Measurements from ENCODE around the gene ZNF546.
"Not testable (repeated sequence)": the region's sequence is repeated elsewhere in the genome, so short reads cannot be mapped to it uniquely, and the experiment has no call there.

The ZNF546 gene

GRCh38 chr19:39996811-39997637 is at the start of gene ZNF546:
ZNF546 (plus strand) TSS chr19:39997060; CDS start chr19:39998327, 1,267 bp downstream.
- Mint-ChIP-seq H3K4me3 (peak within 1 kb of the TSS; percentile 97), H3K4me1 (ENCODE audit: low read depth) (peaks cover 52% of the 10 kb centered on the region), H3K27me3 (no peaks in the 10 kb centered on the region), H3K9me3 (peaks cover 20% of the 10 kb centered on the region), H3K27ac (peak within 1 kb of the TSS; percentile 96), H3K36me3 (ENCODE audit: low read depth) (peaks cover 38% of the 10 kb centered on the region)

- Mint-ChIP-seq H3K4me1 (ENCODE audit: low read depth) (peaks cover 94% of the 10 kb centered on the region), H3K27me3 (no peaks in the 10 kb centered on the region), H3K4me3 (peak overlapping the region; percentile 39), H3K36me3 (ENCODE audit: low read depth) (peaks cover 11% of the 10 kb centered on the region), H3K27ac (peak overlapping the region; percentile 88), H3K9me3 (peaks cover 3% of the 10 kb centered on the region)
Observed at GRCh38 chr19:39949026-39949747, 47.7 kb upstream of the ZNF546 start.

DNA sequence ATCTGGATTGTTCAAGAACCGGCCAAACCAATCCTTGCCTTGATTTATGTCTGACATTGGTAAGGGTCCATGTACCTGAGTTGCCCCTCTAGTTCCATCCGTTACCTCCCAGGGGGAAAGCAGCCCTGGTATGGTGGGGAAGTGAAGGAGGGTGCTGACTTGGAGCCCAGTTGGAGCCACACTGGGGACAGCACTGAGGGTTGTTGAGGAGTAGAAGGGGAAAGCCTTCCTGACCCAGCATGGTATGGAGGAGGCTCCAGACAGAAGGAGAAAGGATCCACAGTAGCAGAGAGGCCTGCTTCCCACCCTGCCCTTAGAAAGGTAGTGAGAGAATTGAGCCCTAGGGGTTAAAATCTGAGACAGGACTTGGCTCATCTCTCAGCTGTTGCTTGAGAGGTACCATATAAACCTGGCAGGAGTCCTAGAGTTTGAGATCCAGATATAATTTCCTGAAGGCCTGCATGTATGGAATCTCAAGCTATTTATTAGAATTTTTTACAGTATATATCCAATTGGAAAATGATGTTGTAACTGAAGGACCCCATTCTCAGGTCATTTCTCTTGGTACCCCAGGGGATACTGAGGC is 45.7 kb upstream of the ZNF546 start:
- no peaks in the 10 kb centered on the region for H3K27me3 Mint-ChIP-seq
- peak overlapping the region; percentile 63 for H3K4me3 Mint-ChIP-seq
- H3K4me1 Mint-ChIP-seq (ENCODE audit: low read depth) = peaks cover 87% of the 10 kb centered on the region
- peaks cover 3% of the 10 kb centered on the region for H3K9me3 Mint-ChIP-seq
- peaks cover 9% of the 10 kb centered on the region for H3K36me3 Mint-ChIP-seq (ENCODE audit: low read depth)
- H3K27ac Mint-ChIP-seq = peak overlapping the region; percentile 88

- H3K27ac Mint-ChIP-seq = peak overlapping the region; percentile 93
- peaks cover 9% of the 10 kb centered on the region for H3K36me3 Mint-ChIP-seq (ENCODE audit: low read depth)
Observed at GRCh38 chr19:39951686-39952085, 45.2 kb upstream of the ZNF546 start.

DNA sequence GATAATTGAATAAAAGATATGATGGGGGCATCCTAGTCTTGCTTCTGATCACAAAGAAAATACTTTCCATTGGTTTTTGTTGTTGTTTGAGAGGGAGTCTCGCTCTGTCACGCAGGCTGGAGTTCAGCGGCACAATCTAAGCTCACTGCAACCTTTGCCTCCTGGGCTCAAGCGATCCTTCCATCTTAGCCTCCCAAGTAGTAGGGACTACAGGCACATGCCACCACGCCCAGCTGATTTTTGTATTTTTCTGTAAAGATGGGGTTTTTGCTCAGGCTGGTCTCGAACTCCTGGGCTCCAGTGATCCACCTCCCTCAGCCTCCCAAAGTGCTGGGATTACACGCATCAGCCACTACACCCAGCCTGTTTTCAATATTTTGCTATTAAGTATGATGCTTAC is 42.9 kb upstream of the ZNF546 start:
- H3K9me3 Mint-ChIP-seq = peaks cover 3% of the 10 kb centered on the region
- peaks cover 9% of the 10 kb centered on the region for H3K36me3 Mint-ChIP-seq (ENCODE audit: low read depth)
- peaks cover 77% of the 10 kb centered on the region for H3K4me1 Mint-ChIP-seq (ENCODE audit: low read depth)
- H3K4me3 Mint-ChIP-seq = peak overlapping the region; percentile 71
- no peaks in the 10 kb centered on the region for H3K27me3 Mint-ChIP-seq
- peak overlapping the region; percentile 93 for H3K27ac Mint-ChIP-seq

More at GRCh38 chr19:39951686-39952085, 45.2 kb upstream of the ZNF546 start:
- peaks cover 3% of the 10 kb centered on the region for H3K9me3 Mint-ChIP-seq
- H3K27me3 Mint-ChIP-seq = no peaks in the 10 kb centered on the region
- peak overlapping the region; percentile 63 for H3K4me3 Mint-ChIP-seq
- peaks cover 86% of the 10 kb centered on the region for H3K4me1 Mint-ChIP-seq (ENCODE audit: low read depth)

DNA sequence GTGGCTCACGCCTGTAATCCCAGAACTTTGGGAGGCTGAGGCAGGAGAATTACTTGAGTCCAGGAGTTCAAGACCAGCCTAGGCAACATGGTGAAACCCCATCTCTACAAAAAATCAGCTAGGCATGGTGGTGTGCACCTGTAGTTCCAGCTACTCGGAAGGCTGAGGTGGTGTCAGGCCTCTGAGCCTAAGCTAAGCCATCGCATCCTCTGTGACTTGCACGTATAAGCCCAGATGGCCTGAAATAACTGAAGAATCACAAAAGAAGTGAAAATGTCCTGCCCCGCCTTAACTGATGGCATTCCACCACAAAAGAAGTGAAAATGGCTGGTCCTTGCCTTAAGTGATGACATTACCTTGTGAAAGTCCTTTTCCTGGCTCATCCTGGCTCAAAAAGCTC is 39.0 kb upstream of the ZNF546 start:
- not testable (repeated sequence) for H3K4me3 Mint-ChIP-seq; H3K27me3 Mint-ChIP-seq; H3K9me3 Mint-ChIP-seq; H3K27ac Mint-ChIP-seq; H3K36me3 Mint-ChIP-seq (ENCODE audit: low read depth)
- H3K4me1 Mint-ChIP-seq (ENCODE audit: low read depth) = peaks cover 60% of the 10 kb centered on the region

- not testable (repeated sequence) for H3K27me3 Mint-ChIP-seq; H3K9me3 Mint-ChIP-seq; H3K36me3 Mint-ChIP-seq (ENCODE audit: low read depth)
- H3K27ac Mint-ChIP-seq = peak overlapping the region; percentile 89
- peaks cover 52% of the 10 kb centered on the region for H3K4me1 Mint-ChIP-seq (ENCODE audit: low read depth)
- peak overlapping the region; percentile 49 for H3K4me3 Mint-ChIP-seq
Observed at GRCh38 chr19:39958942-39959341, 37.9 kb upstream of the ZNF546 start.

GRCh38 chr19:39959407-39959806 is 37.5 kb upstream of the ZNF546 start:
- not testable (repeated sequence) for H3K27me3 Mint-ChIP-seq; H3K36me3 Mint-ChIP-seq (ENCODE audit: low read depth); H3K9me3 Mint-ChIP-seq
- Mint-ChIP-seq H3K4me3 (peak overlapping the region; percentile 49), H3K27ac (peak overlapping the region; percentile 89), H3K4me1 (ENCODE audit: low read depth) (peaks cover 50% of the 10 kb centered on the region)

DNA sequence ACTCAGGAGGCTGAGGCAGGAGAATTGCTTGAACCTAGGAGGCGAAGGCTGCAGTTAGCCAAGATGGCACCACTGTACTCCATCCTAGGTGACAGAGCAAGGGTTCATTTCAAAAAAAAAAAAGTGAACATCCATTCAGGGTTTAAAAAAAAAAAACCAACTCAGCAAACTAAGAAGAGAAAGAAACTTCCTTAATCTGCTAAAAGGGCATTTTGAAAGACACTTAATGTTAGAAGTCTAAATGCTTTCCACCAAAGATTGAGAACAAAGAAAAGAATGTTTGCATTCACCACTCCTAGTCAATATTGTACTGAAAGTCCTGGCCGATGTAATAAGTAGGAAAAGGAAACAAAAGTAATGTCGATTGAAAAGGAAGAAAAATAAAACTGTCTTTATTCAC is 33.0 kb upstream of the ZNF546 start:
- Mint-ChIP-seq H3K9me3 (no peaks in the 10 kb centered on the region), H3K4me3 (no peak overlapping the region), H3K4me1 (ENCODE audit: low read depth) (peaks cover 38% of the 10 kb centered on the region), H3K27me3 (no peaks in the 10 kb centered on the region), H3K27ac (no peak overlapping the region), H3K36me3 (ENCODE audit: low read depth) (peaks cover 9% of the 10 kb centered on the region)

- Mint-ChIP-seq H3K36me3 (ENCODE audit: low read depth) (peaks cover 17% of the 10 kb centered on the region), H3K27me3 (no peaks in the 10 kb centered on the region), H3K4me1 (ENCODE audit: low read depth) (peaks cover 36% of the 10 kb centered on the region), H3K9me3 (no peaks in the 10 kb centered on the region), H3K4me3 (no peak overlapping the region), H3K27ac (no peak overlapping the region)
Observed at GRCh38 chr19:39966617-39967016, 30.2 kb upstream of the ZNF546 start.

DNA sequence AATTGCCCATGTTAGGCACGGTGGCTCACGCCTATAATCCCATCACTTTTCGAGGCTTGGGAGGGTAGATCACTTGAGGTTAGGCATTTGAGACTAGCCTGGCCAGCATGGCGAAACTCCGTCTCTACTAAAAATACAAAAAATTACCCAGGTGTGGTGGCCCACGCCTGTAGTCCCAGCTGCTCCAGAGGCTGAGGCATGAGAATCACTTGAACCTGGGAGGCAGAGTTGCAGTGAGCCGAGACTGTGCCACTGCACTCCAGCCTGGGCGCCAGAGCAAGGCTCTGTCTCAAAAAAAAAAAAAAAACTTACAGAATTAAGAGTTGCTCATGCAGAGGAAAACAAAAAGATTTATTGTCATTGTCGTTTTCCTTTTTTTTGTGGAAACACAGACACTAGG is 29.3 kb upstream of the ZNF546 start:
- no peak overlapping the region for H3K27ac Mint-ChIP-seq
- H3K27me3 Mint-ChIP-seq = no peaks in the 10 kb centered on the region
- no peaks in the 10 kb centered on the region for H3K9me3 Mint-ChIP-seq
- no peak overlapping the region for H3K4me3 Mint-ChIP-seq
- peaks cover 45% of the 10 kb centered on the region for H3K4me1 Mint-ChIP-seq (ENCODE audit: low read depth)
- H3K36me3 Mint-ChIP-seq (ENCODE audit: low read depth) = peaks cover 25% of the 10 kb centered on the region

GRCh38 chr19:39968789-39969188 is 28.1 kb upstream of the ZNF546 start:
- Mint-ChIP-seq H3K27me3 (no peaks in the 10 kb centered on the region), H3K36me3 (ENCODE audit: low read depth) (peaks cover 36% of the 10 kb centered on the region), H3K4me1 (ENCODE audit: low read depth) (peaks cover 52% of the 10 kb centered on the region), H3K27ac (peak overlapping the region; percentile 99), H3K9me3 (no peaks in the 10 kb centered on the region), H3K4me3 (peak overlapping the region; percentile 97)

DNA sequence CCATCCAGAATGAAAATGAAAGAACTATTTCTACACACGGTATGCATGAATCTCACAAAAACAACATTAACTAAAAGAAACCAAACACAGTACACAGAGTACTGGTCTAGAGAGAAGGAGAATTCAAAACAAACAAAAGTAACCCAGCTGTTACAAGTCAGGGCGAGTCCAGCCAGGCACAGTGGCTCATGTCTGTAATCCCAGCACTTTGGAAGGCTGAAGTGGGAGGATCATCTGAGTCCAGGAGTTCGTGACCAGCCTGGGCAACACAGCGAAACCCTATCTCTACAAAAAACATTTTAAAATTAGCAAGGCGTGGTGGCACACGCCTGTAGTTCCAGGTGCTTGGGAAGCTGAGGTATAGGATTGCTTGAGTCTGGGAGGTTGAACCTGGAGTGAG is 27.6 kb upstream of the ZNF546 start:
- Mint-ChIP-seq H3K4me3 (peak overlapping the region; percentile 97), H3K4me1 (ENCODE audit: low read depth) (peaks cover 48% of the 10 kb centered on the region), H3K27me3 (no peaks in the 10 kb centered on the region), H3K9me3 (no peaks in the 10 kb centered on the region), H3K27ac (peak overlapping the region; percentile 99), H3K36me3 (ENCODE audit: low read depth) (peaks cover 41% of the 10 kb centered on the region)

DNA sequence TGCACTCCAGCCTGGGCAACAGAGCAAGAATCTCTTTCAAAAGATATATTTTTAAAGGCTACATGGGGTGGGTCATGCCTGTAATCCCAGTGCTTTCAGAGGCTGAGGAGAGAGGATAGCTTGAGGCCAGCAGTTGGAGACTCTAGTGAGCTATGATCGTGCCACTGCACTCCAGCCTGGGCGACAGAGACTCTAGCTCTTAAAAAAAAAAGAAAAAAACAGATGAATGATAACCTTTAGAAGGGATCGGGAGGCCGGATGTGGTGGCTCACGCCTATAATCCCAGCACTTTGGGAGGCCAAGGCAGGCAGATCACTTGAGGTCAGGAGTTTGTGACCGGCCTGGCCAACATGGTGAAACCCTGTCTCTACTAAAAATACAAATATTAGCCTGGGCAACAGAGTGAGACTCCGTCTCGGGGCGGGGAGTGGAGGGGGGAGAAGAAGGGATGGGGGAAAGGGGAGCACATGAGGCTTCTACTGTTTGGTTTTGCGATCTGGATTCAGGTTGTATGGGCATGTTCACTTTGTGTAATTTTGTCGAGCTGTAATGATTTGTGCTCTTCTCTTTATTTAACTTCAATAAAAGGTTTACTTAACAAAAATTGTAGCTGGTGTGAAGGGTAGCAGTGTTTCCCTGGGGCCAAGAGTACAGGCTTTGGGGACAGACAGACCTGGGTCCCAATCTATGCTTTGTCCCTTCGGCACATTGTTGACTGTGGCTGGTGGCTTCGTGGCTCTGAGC is 27.0 kb upstream of the ZNF546 start:
- peak overlapping the region; percentile 97 for H3K4me3 Mint-ChIP-seq
- no peaks in the 10 kb centered on the region for H3K9me3 Mint-ChIP-seq
- H3K27me3 Mint-ChIP-seq = no peaks in the 10 kb centered on the region
- peak overlapping the region; percentile 99 for H3K27ac Mint-ChIP-seq
- peaks cover 48% of the 10 kb centered on the region for H3K4me1 Mint-ChIP-seq (ENCODE audit: low read depth)
- peaks cover 47% of the 10 kb centered on the region for H3K36me3 Mint-ChIP-seq (ENCODE audit: low read depth)

GRCh38 chr19:39970425-39970674 is 26.5 kb upstream of the ZNF546 start:
- Mint-ChIP-seq H3K4me3 (peak overlapping the region; percentile 97), H3K27me3 (no peaks in the 10 kb centered on the region), H3K4me1 (ENCODE audit: low read depth) (peaks cover 48% of the 10 kb centered on the region), H3K27ac (peak overlapping the region; percentile 99), H3K9me3 (no peaks in the 10 kb centered on the region), H3K36me3 (ENCODE audit: low read depth) (peaks cover 50% of the 10 kb centered on the region)

All from stimulated activated naive CD8-positive, alpha-beta T cell treated with anti-CD3 and anti-CD28 coated beads, Interleukin-15, Interleukin-2, amounts not matched to agents 100 ng/mL and 50 ng/mL, for 24 hours (primary cell).